GM19043 (cell line): ENCODE results near the gene TCF7L1.
"Not testable (repeated sequence)": the region's sequence is repeated elsewhere in the genome, so short reads cannot be mapped to it uniquely, and the experiment has no call there.

Experiments used
- ATAC-seq: cut with Tn5 transposase; IDR thresholded peaks from one replicate; pipeline ENCODE4 v1.9.1; 2021; ENCODE audit warnings: low read depth; ENCODE audit not compliant: unreplicated experiment

TCF7L1 gene

GRCh38 chr2:85309699-85310321 is 176.6 kb downstream of the TCF7L1 start:
- ATAC-seq: no peak

- ATAC-seq: peak; percentile 52
Measured at GRCh38 chr2:85310330-85310729, 177.1 kb downstream of the TCF7L1 start.

GRCh38 chr2:85312404-85312803 is 179.2 kb downstream of the TCF7L1 start:
- no peak for ATAC-seq

GRCh38 chr2:85314884-85315242 is 181.7 kb downstream of the TCF7L1 start:
- ATAC-seq: no peak

DNA sequence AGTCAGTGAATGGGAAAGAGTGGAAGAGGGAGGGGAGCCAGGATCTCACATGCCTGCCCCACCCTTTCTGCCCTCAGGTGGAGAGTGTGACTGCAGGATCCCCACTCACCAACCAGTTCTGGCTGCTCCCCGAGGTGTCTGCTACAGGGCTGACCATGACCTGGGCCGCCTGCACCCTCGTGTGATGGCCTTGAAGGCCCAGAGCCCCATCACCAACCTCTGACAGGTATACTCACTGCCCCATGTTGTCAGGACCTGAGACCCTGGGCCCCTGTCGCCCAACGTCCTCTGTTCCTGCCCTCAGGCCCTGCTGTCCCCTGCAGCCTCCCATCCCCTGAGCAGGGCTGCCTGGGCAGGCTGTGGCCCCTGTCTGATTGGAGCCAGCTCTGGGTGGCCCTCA is 182.7 kb downstream of the TCF7L1 start:
- ATAC-seq: not testable (repeated sequence)

GRCh38 chr2:85318222-85319074 is 185.3 kb downstream of the TCF7L1 start:
- ATAC-seq: no peak

GRCh38 chr2:85319796-85320195 is 186.6 kb downstream of the TCF7L1 start:
- no peak for ATAC-seq

GRCh38 chr2:85323351-85323987 is 190.3 kb downstream of the TCF7L1 start:
- no peak for ATAC-seq

DNA sequence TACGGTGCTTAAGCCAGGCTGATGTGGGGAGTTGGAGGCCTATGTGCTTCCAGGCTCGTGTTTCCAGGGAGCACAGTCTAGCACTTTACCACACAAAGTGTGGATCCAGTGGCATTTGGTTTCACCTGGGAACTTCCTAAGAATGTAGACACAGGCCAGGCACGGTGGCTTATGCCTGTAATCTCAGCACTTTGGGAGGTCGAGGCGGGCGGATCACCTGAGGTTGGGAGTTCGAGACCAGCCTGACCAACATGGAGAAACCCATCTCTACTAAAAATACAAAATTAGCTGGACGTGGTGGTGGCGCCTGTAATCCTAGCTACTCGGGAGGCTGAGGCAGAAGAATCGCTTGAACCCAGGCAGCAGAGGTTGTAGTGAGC is 190.8 kb downstream of the TCF7L1 start:
- not testable (repeated sequence) for ATAC-seq

DNA sequence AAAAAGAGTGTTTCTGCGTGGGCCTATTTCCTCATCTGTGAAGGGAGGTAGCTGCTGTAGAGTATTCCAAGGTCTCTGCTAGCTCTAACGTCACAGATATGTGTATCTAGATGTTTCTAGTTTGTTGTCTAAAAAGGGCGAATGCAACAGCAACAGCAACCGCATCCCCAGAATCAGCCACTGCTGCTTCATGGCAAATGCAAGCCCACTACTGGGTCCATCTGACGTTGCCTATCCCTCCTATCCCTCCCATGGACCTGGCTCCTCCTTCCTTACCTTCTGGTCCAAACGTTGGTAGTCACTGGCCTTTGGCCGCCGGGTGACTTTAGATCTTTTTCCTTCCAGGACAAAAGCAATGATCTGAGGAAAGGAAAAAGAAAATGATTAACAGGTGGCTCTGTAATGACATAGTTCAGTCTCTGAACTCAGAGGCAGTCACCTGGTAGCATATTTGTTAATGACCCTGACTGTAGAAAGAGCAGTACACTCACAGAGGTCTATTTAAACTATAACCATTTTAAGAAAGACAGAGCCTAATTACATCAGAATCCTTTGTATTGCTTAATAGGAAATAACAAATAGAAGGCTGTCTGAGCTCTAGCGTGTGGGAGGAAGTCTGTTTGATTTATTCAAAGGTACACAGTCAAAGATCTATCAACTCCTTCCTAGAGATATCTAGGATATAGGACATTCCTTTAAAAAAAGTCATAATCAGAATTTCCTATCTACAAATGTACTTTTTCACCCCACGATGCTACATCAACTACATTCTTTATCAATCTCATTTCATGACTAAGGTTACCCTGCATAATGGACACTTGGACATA is 191.7 kb downstream of the TCF7L1 start:
- no peak for ATAC-seq

DNA sequence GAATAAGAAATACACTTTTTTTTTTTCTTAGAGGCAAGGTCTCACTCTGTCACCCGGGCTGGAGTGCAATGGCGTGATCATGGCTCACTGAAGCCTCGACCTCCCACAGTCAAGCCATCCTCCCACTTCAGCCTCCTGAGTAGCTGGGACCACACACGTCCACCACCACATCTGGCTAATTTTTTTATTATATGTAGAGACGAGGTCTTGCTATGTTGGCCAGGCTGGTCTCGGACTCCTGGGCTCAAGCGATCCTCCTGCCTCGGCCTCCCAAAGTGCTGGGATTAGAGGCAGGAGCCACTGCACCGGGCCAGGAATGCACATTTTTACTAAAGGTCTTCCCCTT is 192.2 kb downstream of the TCF7L1 start:
- no peak for ATAC-seq

- ATAC-seq: no peak
Measured at GRCh38 chr2:85326406-85327159, 193.4 kb downstream of the TCF7L1 start.

GRCh38 chr2:85327160-85327821 is 194.1 kb downstream of the TCF7L1 start:
- peak; percentile 35 for ATAC-seq

DNA sequence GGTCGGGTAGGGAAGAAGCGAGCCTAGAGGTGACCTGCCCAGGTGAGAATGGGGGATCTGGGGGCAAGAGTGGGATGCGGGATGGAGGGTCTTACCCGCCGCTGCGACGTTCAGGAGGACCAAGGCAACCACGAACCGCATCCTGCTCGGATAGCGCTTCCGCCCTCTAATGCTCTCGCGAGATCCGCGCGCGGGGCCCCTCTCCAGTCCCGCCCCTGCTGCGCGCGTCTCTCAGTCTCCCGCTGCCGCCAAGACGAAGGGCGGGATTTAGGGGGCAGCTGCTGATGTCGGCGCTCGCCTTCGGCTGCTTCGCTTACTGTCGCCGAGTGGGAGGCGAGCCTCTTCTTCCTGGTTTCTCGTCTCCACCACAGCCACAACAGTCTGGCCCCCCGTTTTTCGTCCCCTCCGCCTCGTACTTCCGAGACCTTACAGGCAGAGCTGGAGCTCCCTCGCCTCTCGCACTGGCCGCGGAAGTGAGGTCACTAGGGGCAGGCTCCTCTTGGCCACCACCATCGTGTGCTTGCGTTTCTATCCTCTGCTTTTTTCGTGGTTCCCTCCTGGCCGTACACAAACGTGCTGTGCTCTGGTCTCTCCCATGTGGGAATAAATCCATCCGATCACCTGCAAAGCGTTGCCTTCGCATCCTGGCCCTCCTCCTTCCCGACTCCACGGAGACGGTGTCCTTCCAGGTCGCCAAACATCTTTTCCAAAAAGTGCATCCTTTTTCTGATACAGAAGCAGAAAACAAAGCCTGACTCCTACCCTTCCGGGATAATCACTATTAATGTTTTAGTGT is 194.8 kb downstream of the TCF7L1 start, which contains the start of gene TGOLN2:
TGOLN2 (minus strand) TSS at position 168 of the 796 bp plus-strand sequence; CDS start at position 141, 27 bp downstream.
- peak; percentile 84 for ATAC-seq

DNA sequence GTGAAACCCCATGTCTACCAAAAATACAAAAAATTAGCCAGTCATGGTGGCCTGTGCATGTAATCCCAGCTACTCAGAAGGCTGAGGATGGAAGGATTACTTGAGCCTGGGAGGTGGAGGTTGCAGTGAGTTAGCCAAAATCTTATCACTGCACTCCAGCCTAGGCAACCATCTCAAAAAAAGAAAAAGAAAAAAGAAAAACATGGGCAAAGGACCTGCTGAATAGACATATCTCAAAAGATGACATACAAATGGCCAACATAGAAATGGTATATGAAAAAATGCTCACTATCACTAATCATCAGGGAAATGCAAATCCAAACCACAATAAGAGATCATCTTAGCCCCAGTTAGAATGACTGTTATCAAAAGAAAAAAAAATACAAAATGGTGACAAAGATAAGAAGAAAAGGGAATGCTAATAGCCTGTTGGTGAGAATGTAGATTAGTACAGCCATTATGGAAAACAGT is 196.0 kb downstream of the TCF7L1 start:
- no peak for ATAC-seq

DNA sequence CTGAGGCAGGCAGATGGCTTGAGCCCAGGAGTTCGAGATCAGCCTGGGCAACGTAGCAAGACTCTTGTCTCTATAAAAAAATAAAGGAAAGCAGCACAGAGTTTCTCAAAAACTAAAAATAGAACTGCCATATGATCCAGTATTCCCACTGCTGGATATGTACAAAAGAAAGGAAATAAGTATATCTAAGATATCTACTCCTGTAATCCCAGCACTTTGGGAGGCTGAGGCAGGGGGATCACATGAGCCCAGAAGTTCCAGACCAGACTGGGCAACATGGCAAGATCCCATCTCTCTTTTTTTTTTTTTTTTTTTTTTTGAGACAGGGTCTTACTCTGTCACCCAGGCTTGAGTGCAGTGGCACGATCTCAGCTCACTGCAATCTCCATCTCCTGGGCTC is 196.5 kb downstream of the TCF7L1 start:
- ATAC-seq: not testable (repeated sequence)

GRCh38 chr2:85330839-85331636 is 197.8 kb downstream of the TCF7L1 start:
- no peak for ATAC-seq

- ATAC-seq: not testable (repeated sequence)
Measured at GRCh38 chr2:85333877-85334276, 200.7 kb downstream of the TCF7L1 start.
